ENCODE results near the gene SCYGR5. TPM values are rescaled to one million over a fixed set of nuclear protein-coding genes. Genes with fewer than 3 reads are reported as not detected.

Gene SCYGR5
- total RNA-seq, 2 donors from 2014 or later: not detected

GRCh38 chr2:227674485-227674884 lies 7.9 kb downstream of the SCYGR5 start:
- TF ChIP-seq CTCF (IDR thresholded peaks at IDR 0.05): no peak
- intact Hi-C loops (cut with DNase I): no loop called here
- no peak overlapping the region for H3K9ac ChIP-seq (ENCODE audit: low read depth in 2 of 2, low read length in 2 of 2)

GRCh38 chr2:227677928-227678327 lies 11.3 kb downstream of the SCYGR5 start:
- Histone ChIP-seq H3K27ac (no peak overlapping the region), H3K27me3 (no peaks in the 10 kb centered on the region), H3K4me1 (no peaks in the 10 kb centered on the region), H3K9ac (ENCODE audit: low read depth in 2 of 2, low read length in 2 of 2) (no peak overlapping the region), H3K36me3 (no peaks in the 10 kb centered on the region), H3K4me3 (no peak overlapping the region), H3K9me3 (no peaks in the 10 kb centered on the region)
- intact Hi-C loops (cut with DNase I): no loop called here
- no peak for TF ChIP-seq CTCF (IDR thresholded peaks at IDR 0.05)
- no peak for DNase-seq

More at GRCh38 chr2:227674485-227674884, 7.9 kb downstream of the SCYGR5 start:
- H3K4me1 ChIP-seq: no peaks in the 10 kb centered on the region
- H3K36me3 ChIP-seq: no peaks in the 10 kb centered on the region
- H3K27ac ChIP-seq: no peak overlapping the region
- DNase-seq: no peak
- no peak overlapping the region for H3K4me3 ChIP-seq
- H3K9me3 ChIP-seq: no peaks in the 10 kb centered on the region
- H3K27me3 ChIP-seq: no peaks in the 10 kb centered on the region

- intact Hi-C loops (cut with DNase I): no loop called here
- H3K4me1 ChIP-seq: no peaks in the 10 kb centered on the region
- no peaks in the 10 kb centered on the region for H3K9me3 ChIP-seq
- no peaks in the 10 kb centered on the region for H3K27me3 ChIP-seq
- no peak overlapping the region for H3K4me3 ChIP-seq
- TF ChIP-seq CTCF (IDR thresholded peaks at IDR 0.05): no peak
- no peak for DNase-seq
- no peak overlapping the region for H3K9ac ChIP-seq (ENCODE audit: low read depth in 2 of 2, low read length in 2 of 2)
- no peak overlapping the region for H3K27ac ChIP-seq
- no peaks in the 10 kb centered on the region for H3K36me3 ChIP-seq
Observed at GRCh38 chr2:227684258-227684657, 17.7 kb downstream of the SCYGR5 start.

GRCh38 chr2:227687189-227687588 lies 20.6 kb downstream of the SCYGR5 start:
- no peak overlapping the region for H3K9ac ChIP-seq (ENCODE audit: low read depth in 2 of 2, low read length in 2 of 2)
- TF ChIP-seq CTCF (IDR thresholded peaks at IDR 0.05): no peak
- no peak overlapping the region for H3K27ac ChIP-seq
- intact Hi-C loops (cut with DNase I): no loop called here
- no peaks in the 10 kb centered on the region for H3K36me3 ChIP-seq
- DNase-seq: no peak
- no peak overlapping the region for H3K4me3 ChIP-seq
- no peaks in the 10 kb centered on the region for H3K4me1 ChIP-seq
- H3K9me3 ChIP-seq: no peaks in the 10 kb centered on the region
- no peaks in the 10 kb centered on the region for H3K27me3 ChIP-seq

GRCh38 chr2:227696990-227697679 lies 30.5 kb downstream of the SCYGR5 start:
- no peak for TF ChIP-seq CTCF (IDR thresholded peaks at IDR 0.05)
- H3K9me3 ChIP-seq: no peaks in the 10 kb centered on the region
- no peaks in the 10 kb centered on the region for H3K4me1 ChIP-seq
- intact Hi-C loops (cut with DNase I): no loop called here
- no peak overlapping the region for H3K27ac ChIP-seq
- H3K9ac ChIP-seq (ENCODE audit: low read depth in 2 of 2, low read length in 2 of 2): no peak overlapping the region
- no peak overlapping the region for H3K4me3 ChIP-seq
- no peak for DNase-seq
- H3K36me3 ChIP-seq: no peaks in the 10 kb centered on the region
- no peaks in the 10 kb centered on the region for H3K27me3 ChIP-seq
